Esophagus mucosa (tissue), 1 donor: ENCODE data around the gene RAB3A. TPM values are rescaled to one million over a fixed set of nuclear protein-coding genes. Genes with fewer than 3 reads are reported as not detected.
"Not testable (repeated sequence)": the region's sequence is repeated elsewhere in the genome, so short reads cannot be mapped to it uniquely, and the experiment has no call there.

Experiments used
- ATAC-seq: fragments of 200-7000 bp; cut with Tn5 transposase; one replicate; pipeline ENCODE4 v1.9.1; 2020
- total RNA-seq: library from RNA; stranded (reverse); gene quantifications from one replicate; pipeline ENCODE4 v1.2.4, GENCODE V29; 2023
- donor health status: DM: yes; HTN: yes; CAD: no.

Gene RAB3A
- total RNA-seq, 1 donor from 2014 or later, result 1.1 TPM

DNA sequence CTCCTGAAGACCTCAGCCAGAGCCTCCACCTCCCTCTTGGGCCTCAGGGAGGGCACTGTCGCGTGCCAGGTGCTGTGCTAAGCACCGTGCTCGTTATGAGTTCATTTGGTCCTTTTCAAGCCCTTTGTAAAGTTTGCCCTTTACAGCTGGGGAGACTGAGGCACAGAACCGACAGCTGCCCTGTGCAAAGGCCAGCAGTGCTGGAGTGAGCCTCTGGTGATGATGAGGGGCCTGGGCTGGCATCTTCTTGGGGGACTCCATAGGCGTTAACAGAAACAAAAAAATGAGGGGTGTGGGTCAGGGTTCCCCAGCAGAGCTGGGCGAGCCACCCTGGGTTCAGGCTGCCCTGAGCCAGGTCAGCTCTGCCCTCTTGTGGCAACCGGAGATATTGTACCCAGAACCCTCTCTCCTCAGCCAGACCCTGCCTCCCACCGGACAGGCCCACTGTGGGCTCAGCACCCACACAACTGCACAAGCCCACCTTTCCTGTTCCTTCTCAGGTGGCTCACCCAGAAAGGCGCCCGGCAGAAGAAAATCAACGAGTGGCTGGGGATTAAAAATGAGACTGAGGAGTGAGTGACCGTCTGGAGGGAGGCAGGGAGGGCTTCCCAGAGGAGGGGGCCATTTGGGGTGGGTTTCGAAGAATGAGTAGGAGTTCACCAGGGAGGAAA lies 35.7 kb downstream of the RAB3A start:
- peak; percentile 60 for ATAC-seq

GRCh38 chr19:18167011-18167410 lies 36.8 kb downstream of the RAB3A start:
- no peak for ATAC-seq

DNA sequence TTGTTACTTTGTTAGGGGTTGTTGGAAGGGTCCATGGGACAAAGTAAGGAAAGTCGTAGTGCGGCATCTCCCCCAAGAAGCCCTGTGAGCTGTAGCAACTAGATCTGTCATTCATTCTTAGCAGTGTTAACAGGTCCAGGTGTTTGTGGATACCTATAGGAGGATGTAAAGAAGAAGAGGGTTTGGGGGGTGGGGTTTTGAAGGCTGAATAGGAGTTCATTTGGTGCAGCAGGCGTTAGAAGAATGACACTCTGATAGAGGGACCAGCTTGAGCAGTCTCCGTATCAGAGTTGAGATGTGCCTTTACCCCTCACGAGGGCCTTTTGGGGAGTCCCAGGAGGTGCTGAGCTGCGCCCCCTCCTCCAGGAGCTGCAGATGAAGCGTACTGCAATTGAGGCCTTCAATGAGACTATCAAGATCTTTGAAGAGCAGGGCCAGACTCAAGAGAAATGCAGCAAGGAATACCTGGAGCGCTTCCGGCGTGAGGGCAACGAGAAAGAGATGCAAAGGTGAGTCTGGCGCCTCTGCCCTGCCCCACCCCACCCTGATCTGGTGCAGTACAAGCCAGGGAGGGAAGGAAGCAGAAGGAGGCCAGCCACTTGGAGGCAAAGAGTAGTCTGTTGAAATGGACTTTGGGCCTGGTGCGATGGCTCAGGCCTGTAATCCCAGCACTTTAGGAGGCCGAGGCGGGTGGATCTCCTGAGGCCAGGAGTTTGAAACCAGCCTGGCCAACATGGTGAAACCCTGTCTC lies 37.9 kb downstream of the RAB3A start:
- no peak for ATAC-seq

DNA sequence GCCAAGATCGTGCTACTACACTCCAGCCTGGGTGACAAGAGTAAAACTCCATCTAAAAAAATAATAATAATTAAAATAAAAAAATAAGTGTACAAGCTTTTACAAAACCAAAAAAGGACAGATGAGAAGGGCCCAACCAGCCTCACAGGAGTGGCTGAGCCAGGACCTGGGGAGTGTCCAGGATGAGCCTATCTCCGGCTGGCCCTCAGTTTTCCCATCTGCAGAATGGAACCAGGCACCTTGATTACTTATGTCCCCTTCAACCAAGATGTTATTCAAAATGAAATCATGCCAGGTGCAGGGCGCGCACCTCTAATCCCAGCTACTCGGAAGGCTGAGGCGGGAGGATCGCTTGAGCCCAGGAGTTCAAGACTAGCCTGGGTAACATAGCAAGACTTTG lies 39.8 kb downstream of the RAB3A start:
- ATAC-seq, result no peak

DNA sequence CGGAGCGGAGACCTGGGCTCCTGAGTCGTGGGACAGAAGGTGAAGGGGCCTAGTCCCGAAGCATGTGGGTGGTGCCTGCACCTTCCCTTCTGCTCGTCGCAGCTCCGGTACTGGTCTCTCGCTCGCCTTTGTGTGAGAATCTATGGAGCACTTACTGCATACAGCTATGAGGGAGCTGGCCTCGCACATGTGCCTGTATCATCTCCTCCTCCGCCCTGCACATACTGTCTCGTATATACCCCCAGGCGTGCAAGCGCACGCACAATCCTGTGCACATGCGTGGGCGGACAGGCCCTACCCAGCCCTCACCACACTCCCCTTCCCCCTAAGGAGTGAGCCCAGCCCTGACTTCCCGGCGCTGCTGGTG lies 42.2 kb downstream of the RAB3A start:
- peak; percentile 12 for ATAC-seq

- ATAC-seq, result peak; percentile 73
These were observed 42.7 kb downstream of the RAB3A start for GRCh38 chr19:18160971-18161635.

DNA sequence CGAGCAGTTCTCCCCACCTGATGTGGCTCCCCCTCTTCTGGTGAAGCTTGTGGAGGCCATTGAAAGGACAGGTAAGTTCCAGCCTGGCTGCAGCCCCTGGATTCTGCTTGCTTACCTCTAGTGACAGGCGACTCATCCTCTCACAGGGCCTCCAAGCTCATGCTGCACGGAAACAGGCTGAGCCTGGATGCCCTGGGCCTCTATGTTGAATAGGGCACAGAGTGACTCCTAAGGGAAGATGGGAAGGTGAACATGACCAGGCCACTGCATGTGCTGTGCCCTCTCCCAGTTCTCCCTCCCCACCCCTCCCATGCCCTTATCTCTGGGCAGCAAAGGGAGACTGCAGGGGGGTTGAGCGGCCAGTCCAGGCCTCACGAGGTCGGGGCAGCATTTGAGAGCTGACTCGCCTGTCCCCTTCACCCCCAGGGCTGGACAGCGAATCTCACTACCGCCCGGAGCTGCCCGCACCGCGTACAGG lies 43.3 kb downstream of the RAB3A start:
- ATAC-seq, result no peak

DNA sequence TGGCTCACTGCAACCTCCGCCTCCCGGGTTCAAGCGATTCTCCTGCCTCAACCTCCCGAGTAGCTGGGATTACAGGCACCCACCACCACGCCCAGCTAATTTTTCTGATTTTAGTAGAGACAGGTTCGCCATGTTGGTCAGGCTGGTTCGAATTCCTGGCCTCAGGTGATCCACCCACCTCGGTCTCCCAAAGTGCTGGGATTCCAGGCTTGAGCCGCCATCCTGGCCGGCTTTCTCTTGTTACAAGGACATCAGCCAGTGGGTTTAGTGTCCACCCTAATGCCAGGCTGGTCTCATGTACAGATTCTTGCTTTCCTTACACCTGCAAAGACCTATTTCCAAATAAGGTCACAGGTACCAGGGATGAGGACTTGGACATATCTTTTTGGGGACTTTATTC lies 44.0 kb downstream of the RAB3A start:
- no peak for ATAC-seq

- not testable (repeated sequence) for ATAC-seq
These were observed 44.7 kb downstream of the RAB3A start for GRCh38 chr19:18159059-18159616.

DNA sequence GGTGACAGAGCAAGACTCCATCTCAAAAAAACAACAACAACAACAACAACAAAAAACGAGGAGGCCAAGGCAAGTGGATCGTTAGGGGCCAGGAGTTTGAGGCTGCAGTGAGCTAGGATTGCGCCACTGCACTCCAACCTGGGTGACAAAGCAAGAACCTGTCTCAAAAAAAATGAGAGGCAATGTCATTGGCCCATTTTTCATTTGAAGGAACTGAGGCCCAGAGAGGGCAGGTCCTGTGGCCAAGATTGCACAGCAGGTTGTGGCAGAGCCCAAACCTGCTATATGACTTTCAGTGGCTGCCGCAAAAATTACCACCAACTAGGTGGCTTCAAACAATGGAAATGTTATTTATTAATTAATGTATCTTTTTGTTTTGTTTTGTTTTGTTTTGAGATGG lies 45.4 kb downstream of the RAB3A start:
- no peak for ATAC-seq

- ATAC-seq, result peak; percentile 22
These were observed 46.3 kb downstream of the RAB3A start for GRCh38 chr19:18157465-18158063.

- peak; percentile 47 for ATAC-seq
These were observed 46.9 kb downstream of the RAB3A start for GRCh38 chr19:18156841-18157464.

- ATAC-seq, result no peak
These were observed 47.6 kb downstream of the RAB3A start for GRCh38 chr19:18156268-18156667.

DNA sequence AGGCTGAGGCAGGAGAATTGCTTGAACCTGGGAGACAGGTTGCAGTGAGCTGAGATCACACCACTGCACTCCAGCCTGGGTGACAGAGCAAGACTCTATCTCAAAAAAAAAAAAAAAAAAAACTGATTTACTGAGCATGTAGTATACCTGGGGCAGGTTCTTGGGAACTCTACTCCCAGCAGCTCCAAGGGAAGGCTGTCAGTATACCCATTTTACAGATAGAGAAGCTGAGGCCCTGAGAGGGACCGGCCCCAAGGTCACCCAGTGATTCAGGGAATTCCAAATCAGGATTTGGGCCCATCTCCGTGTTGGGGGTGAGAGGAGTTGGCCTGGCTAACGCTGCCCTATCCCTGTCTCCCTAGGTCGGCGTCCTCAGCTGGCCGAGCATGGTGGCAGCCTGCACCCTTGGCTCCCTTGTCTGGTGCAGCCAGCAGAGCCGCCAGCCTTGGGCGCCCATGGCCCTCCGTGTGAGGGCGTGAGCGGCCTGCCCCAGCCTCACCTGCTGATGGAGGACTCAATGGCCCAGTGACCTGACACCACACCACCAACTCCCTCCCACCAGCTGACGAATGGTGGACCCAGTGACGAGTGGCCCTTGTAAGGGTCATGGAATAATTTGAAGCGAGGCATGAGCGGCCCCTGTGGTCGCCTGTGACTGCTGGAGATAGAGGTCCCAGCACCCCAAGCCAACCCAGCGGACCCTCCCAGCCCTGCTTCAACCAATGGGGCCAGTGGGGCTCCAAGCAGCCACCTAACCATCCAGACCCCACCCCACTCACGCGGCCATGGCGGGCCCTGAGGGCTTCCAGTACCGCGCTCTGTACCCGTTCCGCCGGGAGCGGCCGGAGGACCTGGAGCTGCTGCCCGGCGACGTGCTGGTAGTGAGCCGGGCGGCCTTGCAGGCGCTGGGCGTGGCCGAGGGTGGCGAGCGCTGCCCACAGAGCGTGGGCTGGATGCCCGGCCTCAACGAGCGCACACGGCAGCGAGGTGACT lies 48.5 kb downstream of the RAB3A start:
- no peak for ATAC-seq

DNA sequence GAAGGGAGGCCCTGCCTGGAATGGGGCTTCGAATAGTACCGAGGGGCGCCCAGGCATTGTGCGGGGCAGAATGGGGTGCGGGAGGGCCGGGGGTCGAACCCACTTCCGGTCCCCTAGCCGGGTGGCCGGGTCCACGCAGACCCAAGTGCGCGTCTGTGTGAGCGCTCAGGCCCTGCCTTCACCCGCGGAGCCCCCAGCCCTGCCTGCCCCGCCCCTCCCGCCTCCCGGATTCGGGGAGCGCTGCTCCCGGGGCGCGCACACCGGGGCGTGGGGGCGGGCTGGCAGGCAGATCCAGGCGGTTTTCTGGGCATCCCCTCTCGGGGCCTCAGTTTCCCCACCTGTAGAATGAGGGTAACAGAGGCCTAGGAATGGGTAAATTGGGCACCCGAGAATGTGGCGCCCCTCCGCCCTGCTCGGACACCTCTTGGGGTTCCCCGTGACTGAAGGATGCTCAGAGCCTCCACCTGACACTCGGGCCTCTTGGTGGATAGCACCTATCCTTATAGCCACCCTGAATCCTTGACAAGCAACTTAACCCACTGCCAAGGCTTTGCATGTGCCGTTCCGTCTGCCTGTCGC lies 50.2 kb downstream of the RAB3A start:
- ATAC-seq, result no peak

- peak; percentile 86 for ATAC-seq
These were observed 50.9 kb downstream of the RAB3A start, which contains the start of gene PIK3R2 for GRCh38 chr19:18152817-18153555. Gene PIK3R2, plus strand, starts transcription at chr19:18153163. Its CDS starts 2,717 bp downstream, at chr19:18155880.

GRCh38 chr19:18152442-18152816 lies 51.4 kb downstream of the RAB3A start:
- ATAC-seq, result peak; percentile 55

DNA sequence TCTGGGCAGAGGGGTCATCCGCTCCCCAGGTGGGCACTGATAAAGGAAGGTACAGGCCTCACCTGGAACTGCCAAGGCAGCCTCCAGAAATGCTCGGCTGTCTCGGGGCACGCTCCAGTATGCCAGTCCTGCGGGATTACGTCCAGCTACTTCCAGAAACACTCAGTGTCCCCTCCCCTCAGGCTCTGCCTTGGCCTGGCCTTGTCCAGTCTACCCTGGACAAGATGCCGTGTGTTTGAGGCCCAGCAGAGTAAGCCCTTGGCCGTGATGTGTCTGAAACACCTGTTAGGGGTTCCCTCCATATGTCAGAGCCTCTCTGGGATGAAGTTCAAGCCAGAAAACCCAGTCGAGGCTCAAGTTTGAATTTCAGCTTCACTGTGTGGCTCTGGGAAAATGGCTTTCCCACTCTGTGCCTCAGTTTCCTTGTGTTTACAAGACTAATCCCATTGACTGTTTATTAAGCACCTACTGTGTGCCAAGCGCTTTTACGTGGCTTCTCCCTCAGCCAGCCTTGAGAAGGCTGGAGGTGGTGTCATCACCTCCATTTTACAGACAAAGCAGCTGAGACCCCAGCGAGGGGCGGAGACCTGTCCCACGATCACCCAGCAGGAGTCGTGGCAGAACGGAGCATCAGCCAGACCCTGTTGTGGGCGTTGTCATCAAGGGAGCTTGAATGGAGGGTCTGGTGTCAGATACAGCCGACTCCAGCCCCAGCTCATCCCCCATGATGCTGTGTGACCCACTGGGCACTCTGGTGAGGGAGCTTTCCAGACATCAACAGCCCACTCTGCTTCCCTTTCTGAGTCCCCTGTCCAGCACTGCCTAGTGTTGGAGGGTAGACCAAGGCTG lies 52.8 kb downstream of the RAB3A start:
- no peak for ATAC-seq

DNA sequence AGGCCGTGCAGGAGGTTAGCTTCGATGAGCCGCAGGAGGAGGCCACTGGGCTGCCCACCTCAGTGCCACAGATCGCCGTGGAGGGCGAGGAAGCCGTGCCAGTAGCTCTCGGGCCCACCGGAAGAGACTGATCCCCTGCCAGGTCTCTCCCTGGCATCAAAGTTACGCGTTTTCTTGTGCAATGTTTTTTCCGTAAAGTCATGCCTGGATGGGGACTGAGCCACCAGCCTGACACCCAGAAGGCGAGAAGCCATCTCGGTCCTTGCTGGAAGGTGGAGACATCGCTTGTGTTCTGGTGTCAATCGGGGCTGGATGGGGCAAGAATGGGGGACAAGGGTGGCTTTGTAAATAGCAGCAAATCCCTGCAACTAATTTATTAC lies 54.3 kb downstream of the RAB3A start:
- ATAC-seq, result no peak
